GM18517 (cell line): Measurements from ENCODE around the gene FOXP2.
A peak's percentile ranks its signal among the peaks of the same experiment; 100 is the strongest.
"Not testable (repeated sequence)": the region's sequence is repeated elsewhere in the genome, so short reads cannot be mapped to it uniquely, and the experiment has no call there.

Experiments
- ATAC-seq: cut with Tn5 transposase; IDR thresholded peaks from one replicate; pipeline ENCODE4 v1.9.1; 2021; ENCODE audit warnings: mild to moderate bottlenecking, moderate library complexity; ENCODE audit not compliant: unreplicated experiment

Gene FOXP2

DNA sequence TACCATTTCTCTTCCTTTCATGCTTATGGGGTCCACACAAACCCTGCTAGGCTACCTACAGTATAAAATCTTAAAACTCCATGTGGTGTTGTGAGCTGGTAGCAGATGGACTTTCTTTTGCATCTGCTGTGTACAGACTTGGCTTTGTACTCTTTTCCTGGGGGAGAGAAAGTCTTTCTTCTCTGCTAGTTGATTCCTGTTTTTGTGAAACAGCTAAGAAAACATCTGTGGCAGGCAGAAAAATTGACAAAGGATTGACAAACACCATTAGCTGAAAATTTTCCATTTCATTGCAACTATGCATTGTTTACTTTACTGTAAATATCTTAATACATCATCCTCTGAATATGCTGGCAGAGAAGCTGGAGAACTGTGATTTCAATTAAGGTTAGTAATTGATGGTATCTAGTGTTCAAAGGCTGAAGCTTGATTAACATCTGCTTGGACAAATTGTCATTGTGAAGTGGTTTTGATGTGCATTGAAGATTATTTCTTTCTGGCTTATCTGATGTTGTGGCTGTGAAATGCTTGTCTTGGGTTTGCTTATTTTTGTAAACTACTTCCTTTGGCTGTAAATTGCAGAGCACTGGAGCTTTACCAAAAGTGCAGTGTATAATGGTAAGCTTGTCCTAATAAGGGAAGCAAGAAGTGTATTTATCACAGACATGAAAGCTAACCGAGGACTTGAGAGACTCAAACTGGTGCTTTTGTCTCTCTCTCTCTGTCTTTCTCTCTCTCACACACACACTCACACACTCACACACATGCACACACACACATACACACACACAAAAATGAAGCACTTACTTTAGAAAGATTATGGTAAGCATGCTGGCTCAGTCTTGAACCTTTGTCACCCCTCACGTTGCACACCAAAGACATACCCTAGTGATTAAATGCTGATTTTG is at the start of gene FOXP2:
Gene FOXP2 (plus strand): TSS at position 660 of the 908 bp plus-strand sequence. CDS start 11,697 bp downstream, outside the sequence.
- no peak for ATAC-seq

GRCh38 chr7:114365791-114366190 is 48.8 kb upstream of the FOXP2 start:
- ATAC-seq = no peak

GRCh38 chr7:114368492-114368891 is 46.1 kb upstream of the FOXP2 start:
- no peak for ATAC-seq

- ATAC-seq = no peak
These were observed 45.3 kb upstream of the FOXP2 start for GRCh38 chr7:114369294-114369693.

DNA sequence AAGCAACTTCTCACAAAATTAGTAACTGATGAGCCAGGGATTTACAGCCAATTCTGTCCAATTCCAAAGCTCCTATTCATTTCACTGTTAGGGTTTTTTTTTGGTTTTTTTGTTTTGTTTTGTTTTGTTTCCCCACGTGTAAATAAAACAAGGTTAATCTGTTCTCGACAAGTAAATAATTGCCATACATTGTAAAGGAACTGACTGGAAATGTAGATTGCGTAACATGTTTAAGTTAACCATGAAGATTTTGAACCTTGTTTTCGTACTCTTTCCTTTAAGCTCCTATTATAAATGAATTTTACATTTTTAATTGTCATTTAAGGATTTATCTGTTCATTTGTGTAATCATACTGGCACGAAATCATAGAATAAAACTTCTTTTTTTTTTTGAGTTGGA is 42.0 kb upstream of the FOXP2 start:
- ATAC-seq = no peak

- no peak for ATAC-seq
These were observed 38.7 kb upstream of the FOXP2 start for GRCh38 chr7:114375907-114376306.

- not testable (repeated sequence) for ATAC-seq
These were observed 30.7 kb upstream of the FOXP2 start for GRCh38 chr7:114383946-114384345.

- not testable (repeated sequence) for ATAC-seq
These were observed 30.3 kb upstream of the FOXP2 start for GRCh38 chr7:114384346-114384745.

DNA sequence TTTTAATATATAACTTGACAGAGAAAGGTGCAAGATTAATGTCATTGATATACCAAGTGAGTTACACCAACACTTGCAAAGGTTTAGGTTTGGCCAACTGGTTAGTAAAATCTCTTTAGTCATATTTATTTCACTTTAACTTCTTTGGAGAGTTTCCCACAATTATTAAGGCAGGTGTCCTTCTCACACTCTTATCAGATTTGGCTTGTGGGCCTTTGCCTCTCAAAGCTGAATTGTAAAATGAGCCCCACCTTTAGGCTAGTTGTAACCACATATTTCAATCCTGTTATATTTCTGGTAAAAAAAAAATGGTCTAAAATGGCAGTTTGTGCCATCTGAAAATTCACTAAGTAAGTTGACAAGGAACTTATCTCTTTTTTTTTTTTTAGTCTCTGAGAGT is 26.6 kb upstream of the FOXP2 start:
- no peak for ATAC-seq

GRCh38 chr7:114392686-114393085 is 21.9 kb upstream of the FOXP2 start:
- no peak for ATAC-seq

- ATAC-seq = no peak
These were observed 11.6 kb upstream of the FOXP2 start for GRCh38 chr7:114402876-114403635.

DNA sequence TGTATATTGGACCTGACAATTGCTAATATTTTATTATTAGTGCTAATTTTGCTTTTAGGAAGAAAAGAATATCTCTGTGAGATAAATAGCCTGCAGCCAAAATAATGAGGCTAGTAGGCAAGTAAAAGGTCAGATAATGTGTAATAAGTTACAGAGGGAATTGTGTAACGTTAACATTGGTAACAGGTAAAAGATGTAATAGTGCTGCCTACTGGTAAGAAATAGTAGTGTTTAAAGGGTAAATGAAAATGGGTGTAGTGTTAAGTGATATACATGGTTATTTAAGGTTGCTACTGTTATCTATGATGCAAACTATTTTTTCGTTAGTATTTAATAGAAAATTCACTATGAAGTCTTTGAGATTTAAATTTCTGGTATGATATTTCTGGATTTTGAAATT is 9.2 kb upstream of the FOXP2 start:
- ATAC-seq = peak; percentile 86

- ATAC-seq = no peak
These were observed 4.9 kb upstream of the FOXP2 start for GRCh38 chr7:114409750-114410149.

DNA sequence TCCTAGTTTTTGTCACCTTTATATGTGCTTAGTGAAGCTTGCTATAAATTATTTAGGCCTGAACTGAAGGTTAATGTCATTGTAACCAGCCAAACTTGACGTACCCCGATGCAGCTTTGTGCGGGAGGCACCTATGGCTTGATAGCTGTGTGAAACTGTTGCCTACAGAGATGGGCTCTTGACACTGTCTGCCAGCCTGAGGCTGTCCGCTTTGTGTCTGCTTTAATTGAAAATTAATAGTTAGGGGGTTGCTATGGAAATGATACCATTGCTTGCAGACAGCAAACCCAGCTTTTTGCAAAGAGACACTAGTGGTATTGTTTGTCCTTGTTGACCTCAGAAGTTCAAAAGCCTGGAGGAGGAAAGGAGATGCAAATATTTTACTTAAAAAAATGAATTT is 2.1 kb upstream of the FOXP2 start:
- no peak for ATAC-seq

GRCh38 chr7:114413761-114414155 is 857 bp upstream of the FOXP2 start:
- no peak for ATAC-seq

- ATAC-seq = no peak
These were observed 712 bp downstream of the FOXP2 start for GRCh38 chr7:114415064-114415989.

- ATAC-seq = no peak
These were observed 1.7 kb downstream of the FOXP2 start for GRCh38 chr7:114416129-114416990.

DNA sequence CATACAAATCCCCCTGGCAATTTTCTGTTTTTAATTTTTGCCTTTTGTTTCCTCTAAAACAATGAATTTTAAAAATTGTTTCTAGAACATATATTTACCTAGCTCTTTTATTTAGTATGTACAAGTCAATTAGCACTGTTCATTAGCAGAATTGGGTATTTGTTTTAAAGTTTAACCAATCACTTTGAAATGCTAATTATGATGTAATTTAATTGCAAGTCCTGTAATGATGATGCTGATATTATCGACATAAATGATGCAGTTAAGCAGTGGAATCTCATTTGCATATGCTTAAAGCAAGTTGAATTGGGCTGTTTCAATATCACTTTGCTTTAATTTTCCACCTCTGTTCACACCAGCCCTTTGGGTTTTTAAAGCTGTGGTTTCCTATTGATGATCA is 2.7 kb downstream of the FOXP2 start:
- no peak for ATAC-seq

- no peak for ATAC-seq
These were observed 3.5 kb downstream of the FOXP2 start for GRCh38 chr7:114418117-114418516.
